ENCODE results near the gene ELMO2. TPM values are rescaled to one million over a fixed set of nuclear protein-coding genes. Genes with fewer than 3 reads are reported as not detected.

Gene ELMO2
- total RNA-seq, 2 donors from 2014 or later: 20.0 to 24.7 TPM

DNA sequence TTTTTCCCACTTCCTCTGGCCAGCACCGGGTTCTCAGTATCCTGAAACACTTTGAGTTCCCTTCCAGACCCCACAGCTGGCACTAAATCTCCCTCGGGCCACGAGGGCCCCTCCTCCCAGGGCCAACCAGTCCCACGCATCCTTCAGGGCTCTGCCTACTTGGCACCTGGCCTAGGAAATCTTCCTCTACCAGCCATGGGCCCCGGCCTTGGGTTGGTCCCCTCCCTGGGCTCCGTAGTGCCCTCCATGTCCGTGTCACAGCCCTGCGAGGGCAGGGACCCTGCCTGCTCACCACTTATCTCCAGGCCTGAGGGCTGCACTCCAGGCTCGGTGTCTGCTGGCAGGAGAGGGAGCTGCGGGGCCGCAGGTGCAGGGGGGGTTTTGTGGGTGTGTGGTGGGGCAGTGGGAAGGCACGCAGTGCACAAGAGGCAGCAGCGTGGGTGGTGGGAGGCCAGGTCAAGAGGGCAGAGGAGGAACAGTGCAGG lies 49.3 kb downstream of the ELMO2 start:
- H3K9ac ChIP-seq (ENCODE audit: low read depth in 2 of 2, low read length in 2 of 2): no peak overlapping the region
- H3K9me3 ChIP-seq: no peaks in the 10 kb centered on the region
- intact Hi-C loops (cut with DNase I): no loop called here
- no peaks in the 10 kb centered on the region for H3K36me3 ChIP-seq
- H3K4me1 ChIP-seq: peaks cover 2% of the 10 kb centered on the region
- TF ChIP-seq CTCF (IDR thresholded peaks at IDR 0.05): no peak
- no peak overlapping the region for H3K4me3 ChIP-seq
- no peak for DNase-seq
- H3K27ac ChIP-seq: no peak overlapping the region
- no peaks in the 10 kb centered on the region for H3K27me3 ChIP-seq

DNA sequence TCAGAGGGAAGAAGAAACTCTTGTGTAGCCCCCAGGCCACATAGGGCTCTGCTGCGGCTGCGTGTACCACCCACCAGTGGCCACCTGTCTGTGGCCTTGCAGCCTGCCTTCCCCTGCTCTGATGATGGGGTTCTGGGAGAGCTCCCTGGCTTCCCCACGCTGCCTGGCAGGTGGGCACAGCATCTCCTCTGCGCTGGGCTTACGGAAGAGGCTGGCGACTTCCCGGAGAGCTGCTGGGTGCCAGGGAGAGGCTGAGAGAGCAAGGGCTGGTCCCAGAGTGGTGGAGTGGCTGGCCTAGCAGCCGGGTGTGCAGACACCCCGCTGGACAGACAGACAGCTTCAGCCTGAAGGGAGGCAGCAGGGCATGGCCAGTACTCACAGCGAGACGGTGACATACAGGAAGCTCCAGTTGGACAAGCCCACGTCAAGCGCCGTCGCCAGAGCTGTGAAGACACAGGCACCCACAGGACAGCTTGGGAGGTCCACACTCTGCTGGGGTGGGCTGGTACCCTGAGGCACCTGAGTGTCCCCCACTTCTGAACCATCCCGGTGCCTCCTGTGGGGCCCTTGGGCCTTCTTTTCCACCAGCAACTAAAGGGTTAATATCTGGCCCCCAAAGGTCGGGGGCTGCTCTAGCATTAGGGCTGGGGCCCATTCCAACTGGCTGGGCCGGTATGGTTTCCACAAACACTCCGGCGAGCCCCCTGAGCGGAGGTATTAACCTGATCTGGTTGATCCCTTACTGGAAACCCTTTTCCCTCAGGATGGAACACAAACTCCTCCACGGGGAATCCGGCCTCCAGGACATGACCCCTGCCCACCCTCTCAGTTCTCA lies 50.0 kb downstream of the ELMO2 start:
- H3K4me1 ChIP-seq: no peaks in the 10 kb centered on the region
- H3K36me3 ChIP-seq: no peaks in the 10 kb centered on the region
- H3K27me3 ChIP-seq: no peaks in the 10 kb centered on the region
- no peaks in the 10 kb centered on the region for H3K9me3 ChIP-seq
- DNase-seq: no peak
- TF ChIP-seq CTCF (IDR thresholded peaks at IDR 0.05): no peak
- H3K9ac ChIP-seq (ENCODE audit: low read depth in 2 of 2, low read length in 2 of 2): no peak overlapping the region
- H3K4me3 ChIP-seq: no peak overlapping the region
- H3K27ac ChIP-seq: no peak overlapping the region
- intact Hi-C loops (cut with DNase I): no loop called here

DNA sequence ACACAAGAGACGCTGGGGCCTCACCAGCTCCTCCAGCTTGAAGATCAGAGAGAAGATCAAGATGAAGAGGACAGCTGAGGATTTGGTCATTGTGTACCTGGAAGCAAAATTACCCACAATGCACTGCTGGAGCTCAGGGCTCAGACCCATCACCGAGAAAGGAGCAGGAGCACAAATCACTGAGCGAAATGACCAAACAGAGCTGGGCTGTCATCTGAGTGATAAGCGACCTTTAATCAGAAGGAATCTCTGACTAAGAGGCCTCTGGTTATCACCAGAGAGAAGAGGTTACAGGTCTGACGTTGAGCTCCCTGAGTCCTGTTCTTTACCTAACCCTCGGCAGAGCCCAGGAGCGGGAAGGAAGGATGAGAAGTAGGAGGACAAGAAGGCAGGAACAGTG lies 50.6 kb downstream of the ELMO2 start:
- DNase-seq: no peak
- no peak overlapping the region for H3K9ac ChIP-seq (ENCODE audit: low read depth in 2 of 2, low read length in 2 of 2)
- no peaks in the 10 kb centered on the region for H3K9me3 ChIP-seq
- no peak overlapping the region for H3K27ac ChIP-seq
- no peaks in the 10 kb centered on the region for H3K36me3 ChIP-seq
- TF ChIP-seq CTCF (IDR thresholded peaks at IDR 0.05): no peak
- H3K4me1 ChIP-seq: no peaks in the 10 kb centered on the region
- H3K4me3 ChIP-seq: no peak overlapping the region
- no peaks in the 10 kb centered on the region for H3K27me3 ChIP-seq
- intact Hi-C loops (cut with DNase I): no loop called here

DNA sequence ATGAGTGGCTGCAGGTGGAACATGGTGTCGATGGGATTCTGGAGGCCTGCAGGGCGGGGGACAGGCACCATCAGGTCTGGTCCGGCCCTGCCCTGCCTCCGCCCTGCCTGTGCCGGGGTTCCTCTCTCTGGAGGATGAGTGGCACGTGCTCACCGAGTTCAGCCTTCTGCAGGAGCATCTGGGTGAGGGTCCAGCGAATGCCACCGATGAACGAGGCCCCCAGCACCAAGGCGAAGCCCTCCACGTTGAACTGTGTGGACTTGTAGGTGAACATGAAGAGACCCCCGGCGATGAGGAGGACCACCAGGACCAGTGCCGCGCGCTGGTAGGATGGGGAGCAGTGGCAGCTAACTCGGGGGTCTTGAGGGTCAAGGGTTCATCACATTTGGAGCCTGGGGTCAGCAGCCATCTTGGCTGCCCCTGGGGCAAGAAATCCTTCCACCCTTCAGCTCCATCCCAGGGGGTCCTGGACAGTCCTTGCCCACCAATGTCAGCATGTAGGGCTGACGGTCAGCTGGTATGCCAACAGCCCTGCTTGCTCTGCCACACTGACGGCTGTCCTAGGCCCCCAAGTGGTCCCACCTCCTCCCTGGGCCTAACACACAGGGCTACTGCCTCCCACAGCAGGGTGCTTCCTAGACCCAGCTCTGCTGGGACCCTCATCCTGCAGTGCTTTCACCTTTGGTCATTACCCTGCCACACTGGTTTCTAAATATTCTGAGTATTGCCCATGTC lies 51.3 kb downstream of the ELMO2 start:
- intact Hi-C loops (cut with DNase I): no loop called here

DNA sequence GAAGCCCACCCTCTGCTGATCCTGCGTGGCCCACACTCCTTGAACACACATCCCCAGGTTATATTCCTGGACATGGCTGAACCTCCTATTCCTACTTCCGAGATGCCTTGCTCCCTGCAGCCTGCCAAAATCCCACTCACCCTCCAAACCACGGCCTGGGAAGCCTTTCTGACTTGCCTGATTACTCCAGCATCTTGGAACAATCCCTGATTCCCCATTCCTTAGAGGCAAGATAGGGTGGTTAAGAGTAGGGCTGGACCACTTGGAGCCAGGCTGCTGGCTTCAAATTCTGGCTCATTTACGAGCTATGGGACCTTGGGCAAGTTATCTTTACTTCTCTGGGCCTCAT lies 52.2 kb downstream of the ELMO2 start:
- intact Hi-C loops (cut with DNase I): no loop called here
- H3K36me3 ChIP-seq: no peaks in the 10 kb centered on the region
- no peak overlapping the region for H3K27ac ChIP-seq
- no peaks in the 10 kb centered on the region for H3K9me3 ChIP-seq
- no peak for DNase-seq
- H3K27me3 ChIP-seq: no peaks in the 10 kb centered on the region
- no peaks in the 10 kb centered on the region for H3K4me1 ChIP-seq
- no peak for TF ChIP-seq CTCF (IDR thresholded peaks at IDR 0.05)
- H3K9ac ChIP-seq (ENCODE audit: low read depth in 2 of 2, low read length in 2 of 2): no peak overlapping the region
- no peak overlapping the region for H3K4me3 ChIP-seq

More for the DNA sequence above, 51.3 kb downstream of the ELMO2 start:
- H3K9ac ChIP-seq (ENCODE audit: low read depth in 2 of 2, low read length in 2 of 2): no peak overlapping the region
- no peaks in the 10 kb centered on the region for H3K36me3 ChIP-seq
- H3K27ac ChIP-seq: no peak overlapping the region
- H3K27me3 ChIP-seq: no peaks in the 10 kb centered on the region
- TF ChIP-seq CTCF (IDR thresholded peaks at IDR 0.05): no peak
- H3K4me1 ChIP-seq: no peaks in the 10 kb centered on the region
- H3K4me3 ChIP-seq: no peak overlapping the region
- DNase-seq: no peak
- H3K9me3 ChIP-seq: no peaks in the 10 kb centered on the region
